Measurements from ENCODE around the gene PACRG. TPM values are rescaled to one million over a fixed set of nuclear protein-coding genes. Genes with fewer than 3 reads are reported as not detected.

The PACRG gene
- total and polyA plus RNA-seq, 2 of the 13 experiments (the other 11 are each of a cell fraction or from before 2014, with no cell fraction given) = 0.13 TPM; not detected in 1

DNA sequence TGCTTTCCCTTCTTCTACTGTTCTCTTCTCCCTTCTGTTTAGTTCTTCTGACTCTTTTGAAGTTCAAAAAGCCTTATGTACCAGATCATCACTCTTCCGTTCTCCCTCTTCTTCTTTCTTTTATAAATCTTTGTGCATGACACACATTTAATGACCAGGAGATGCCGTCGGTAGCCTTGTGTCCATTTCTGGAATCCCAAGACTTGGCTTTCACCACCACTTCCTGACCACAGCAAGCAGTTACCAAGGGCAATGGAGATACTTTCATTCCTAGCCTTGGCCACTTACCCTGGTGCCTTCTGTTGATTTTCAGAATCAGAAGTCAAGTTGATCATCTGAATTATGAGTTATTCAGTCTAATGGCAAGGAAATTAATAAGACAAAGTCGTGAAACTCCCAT is 418.3 kb downstream of the PACRG start:
- Histone ChIP-seq H3K36me3 (replicated peaks in 1 of 2; ENCODE audit: control insufficient read depth in 1 of 2, insufficient read depth in 2 of 2, low read length in 2 of 2) (no peaks in the 10 kb centered on the region), H4K20me1 (ENCODE audit: insufficient read depth, low read length) (no peaks in the 10 kb centered on the region), H2AFZ (ENCODE audit: low read length) (no peak overlapping the region), H3K9me3 (ENCODE audit: low read length) (no peaks in the 10 kb centered on the region), H3K79me2 (ENCODE audit: insufficient read depth, low read length) (no peaks in the 10 kb centered on the region), H3K9ac (ENCODE audit: insufficient read depth, low read depth, low read length) (no peak overlapping the region), H3K4me3 (replicated peaks in 1 of 3; ENCODE audit: insufficient read depth in 1 of 3, low read depth in 2 of 3, low read length in 3 of 3) (no peak overlapping the region), H3K27ac (ENCODE audit: extremely low read length, insufficient read depth, low read length) (no peak overlapping the region), H3K4me1 (ENCODE audit: insufficient read depth, low read length) (no peaks in the 10 kb centered on the region), H3K27me3 (ENCODE audit: control insufficient read depth in 1 of 2, insufficient read depth in 2 of 2, low read length in 2 of 2) (peaks cover 0 to 8% of the 10 kb centered on the region in 2 experiments; a peak in 1 of 5 replicates), H3K4me2 (ENCODE audit: low read depth, low read length) (no peak overlapping the region)
- 46% methylated on average over 4 of the region's 4 CpGs for WGBS (ENCODE audit: low lambda C conversion rate)
- FAIRE-seq = no peak
- no TSS peak for BruUV-seq (replicated peaks)
- no peak for DNase-seq (ENCODE audit: low spot score)
- intact Hi-C loops (cut with micrococcal nuclease; ENCODE audit: unreplicated experiment) = no loop called here
- ChIA-PET POLR2A (no interaction called here), CTCF (ENCODE audit: low intra/inter-chr PET ratio, low total read pairs) (no interaction called here)
- TF ChIP-seq, protein P1, sequence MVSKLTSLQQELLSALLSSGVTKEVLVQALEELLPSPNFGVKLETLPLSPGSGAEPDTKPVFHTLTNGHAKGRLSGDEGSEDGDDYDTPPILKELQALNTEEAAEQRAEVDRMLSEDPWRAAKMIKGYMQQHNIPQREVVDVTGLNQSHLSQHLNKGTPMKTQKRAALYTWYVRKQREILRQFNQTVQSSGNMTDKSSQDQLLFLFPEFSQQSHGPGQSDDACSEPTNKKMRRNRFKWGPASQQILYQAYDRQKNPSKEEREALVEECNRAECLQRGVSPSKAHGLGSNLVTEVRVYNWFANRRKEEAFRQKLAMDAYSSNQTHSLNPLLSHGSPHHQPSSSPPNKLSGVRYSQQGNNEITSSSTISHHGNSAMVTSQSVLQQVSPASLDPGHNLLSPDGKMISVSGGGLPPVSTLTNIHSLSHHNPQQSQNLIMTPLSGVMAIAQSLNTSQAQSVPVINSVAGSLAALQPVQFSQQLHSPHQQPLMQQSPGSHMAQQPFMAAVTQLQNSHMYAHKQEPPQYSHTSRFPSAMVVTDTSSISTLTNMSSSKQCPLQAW (CRISPR knock-in tag; IDR thresholded peaks at IDR 0.05) = no peak
- no peak for TF ChIP-seq ZNF549 (CRISPR knock-in tag; IDR thresholded peaks at IDR 0.05)
- no peak for TF ChIP-seq MZF1 (CRISPR knock-in tag; IDR thresholded peaks at IDR 0.05; ENCODE audit: borderline replicate concordance)
- no peak for TF ChIP-seq MYNN (CRISPR knock-in tag; IDR thresholded peaks at IDR 0.05; ENCODE audit: low read depth)
- no peak for TF ChIP-seq ZNF562 (CRISPR knock-in tag; IDR thresholded peaks at IDR 0.05; ENCODE audit: borderline replicate concordance)
- TF ChIP-seq DMAP1 (CRISPR knock-in tag; IDR thresholded peaks at IDR 0.05) = no peak
- TF ChIP-seq ZNF224 (CRISPR knock-in tag; IDR thresholded peaks at IDR 0.05) = no peak
- no peak for TF ChIP-seq SRF (IDR thresholded peaks at IDR 0.05; ENCODE audit: low read depth, low read length)
- no peak for TF ChIP-seq MEIS2 (CRISPR knock-in tag; IDR thresholded peaks at IDR 0.05)
- TF ChIP-seq, protein P2, sequence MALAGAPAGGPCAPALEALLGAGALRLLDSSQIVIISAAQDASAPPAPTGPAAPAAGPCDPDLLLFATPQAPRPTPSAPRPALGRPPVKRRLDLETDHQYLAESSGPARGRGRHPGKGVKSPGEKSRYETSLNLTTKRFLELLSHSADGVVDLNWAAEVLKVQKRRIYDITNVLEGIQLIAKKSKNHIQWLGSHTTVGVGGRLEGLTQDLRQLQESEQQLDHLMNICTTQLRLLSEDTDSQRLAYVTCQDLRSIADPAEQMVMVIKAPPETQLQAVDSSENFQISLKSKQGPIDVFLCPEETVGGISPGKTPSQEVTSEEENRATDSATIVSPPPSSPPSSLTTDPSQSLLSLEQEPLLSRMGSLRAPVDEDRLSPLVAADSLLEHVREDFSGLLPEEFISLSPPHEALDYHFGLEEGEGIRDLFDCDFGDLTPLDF (CRISPR knock-in tag; IDR thresholded peaks at IDR 0.05) = no peak
- TF ChIP-seq NFRKB (IDR thresholded peaks at IDR 0.05) = no peak
- TF ChIP-seq GZF1 (CRISPR knock-in tag; IDR thresholded peaks at IDR 0.05) = no peak
- ATAC-seq = no peak
- in situ Hi-C loops (cut with HindIII; ENCODE audit: extremely low pct_ligation_motif_present, low pct_unique_long_range_greater_than_20kb) = no loop called here
